GM12878 (cell line): ENCODE results near the gene APOM. TPM values are rescaled to one million over a fixed set of nuclear protein-coding genes. Genes with fewer than 3 reads are reported as not detected.

Experiments
- ATAC-seq: fragments of 200-7000 bp; cut with Tn5 transposase; 3 replicates; pipeline ENCODE4 v1.9.1; 2020; ENCODE audit warnings: mild to moderate bottlenecking, moderate library complexity
- BruUV-seq: library from RNA; stranded (reverse); fragments of 400-500 nt; replicated peaks from 2 replicates; lab custom pipeline; 2021; lab: Mats Ljungman, UMichigan
- CTCF ChIA-PET: fragments of 300-600 bp; sonication (Branson Sonifier 250); formaldehyde crosslinking; extraction: SDS; loops from one replicate; lab custom pipeline; 2021; ENCODE audit warnings: inconsistent platforms; lab: Yijun Ruan, JAX
- POLR2A ChIA-PET: fragments of 350-600 bp; formaldehyde crosslinking; extraction: SDS; loops from one replicate; lab custom pipeline; 2021; ENCODE audit warnings: inconsistent platforms; lab: Charles Lee
- RAD21 ChIA-PET: fragments of 300-600 bp; sonication (Branson Sonifier 250); formaldehyde crosslinking; loops from one replicate; lab custom pipeline; 2023; ENCODE audit warnings: antibody characterized with exemption; ENCODE audit not compliant: unreplicated experiment; lab: Charles Lee
- SMC1A ChIA-PET: fragments of 300-600 bp; sonication (Branson Sonifier 250); formaldehyde crosslinking; loops from one replicate; lab custom pipeline; 2023; ENCODE audit not compliant: unreplicated experiment, uncharacterized antibody; lab: Charles Lee
- DNase-seq: peaks from one replicate; pipeline ENCODE4 v3.0.0-alpha.2; 2011; ENCODE audit warnings: low read depth, low spot score
- FAIRE-seq: peaks from 3 replicates; lab custom pipeline; 2011; peaks lifted over from hg19 to GRCh38; lab: Jason Lieb, UNC
- H2AFZ ChIP-seq: 2 replicates; pipeline ENCODE4 v1.6.0; 2011; ENCODE audit warnings: low read depth, low read length, control low read depth; ENCODE audit not compliant: control insufficient read depth
- H3K27ac ChIP-seq: 2 replicates; pipeline ENCODE4 v1.5.1; 2011; ENCODE audit warnings: control low read depth; ENCODE audit not compliant: control insufficient read depth, insufficient read depth
- H3K27me3 ChIP-seq, 2 experiments: replicated peaks in 1 of 2; 2 replicates each; pipeline versions ENCODE4 v1.6.0 to v1.6.1; 2011; ENCODE audit warnings: low read length in 1 of 2; ENCODE audit not compliant: control insufficient read depth in 2 of 2, insufficient read depth in 2 of 2
- H3K36me3 ChIP-seq, 2 experiments: 2 replicates each; pipeline ENCODE4 v1.5.1; 2011; ENCODE audit warnings: low read length in 1 of 2; ENCODE audit not compliant: control insufficient read depth in 2 of 2, insufficient read depth in 2 of 2
- H3K4me1 ChIP-seq: 2 replicates; pipeline ENCODE4 v1.6.1; 2011; ENCODE audit warnings: mild to moderate bottlenecking, low read length, moderate library complexity, mixed read lengths; ENCODE audit not compliant: control insufficient read depth, insufficient read depth
- H3K4me2 ChIP-seq: 2 replicates; pipeline ENCODE4 v1.6.0; 2011; ENCODE audit warnings: control low read depth; ENCODE audit not compliant: control insufficient read depth, insufficient read depth
- H3K4me3 ChIP-seq: fragments of 200-600 bp; sonication (generic); 2 replicates; pipeline ENCODE4 v1.5.1; 2016
- H3K79me2 ChIP-seq: 2 replicates; pipeline ENCODE4 v1.6.0; 2011; ENCODE audit warnings: low read length; ENCODE audit not compliant: control insufficient read depth, insufficient read depth
- H3K9ac ChIP-seq: 2 replicates; pipeline ENCODE4 v1.8.0; 2011; ENCODE audit warnings: low read length, control low read depth, mixed read lengths; ENCODE audit not compliant: control insufficient read depth, insufficient read depth
- H3K9me3 ChIP-seq: replicated peaks from 3 replicates; pipeline ENCODE4 v1.5.1; 2011; ENCODE audit warnings: mild to moderate bottlenecking, low read length; ENCODE audit not compliant: control insufficient read depth, insufficient read depth
- H4K20me1 ChIP-seq: 2 replicates; pipeline ENCODE4 v1.6.0; 2011; ENCODE audit not compliant: control insufficient read depth, insufficient read depth
- CREM ChIP-seq: IDR thresholded peaks from 2 replicates; pipeline ENCODE4 v1.6.1; 2014; ENCODE audit warnings: antibody characterized with exemption, low read depth
- MTA2 ChIP-seq: fragments of 450-650 bp; IDR thresholded peaks from 2 replicates; pipeline ENCODE4 v1.6.1; 2016; ENCODE audit warnings: low read depth, mild to moderate bottlenecking, moderate library complexity
- POLR2A ChIP-seq: IDR thresholded peaks from 2 replicates; pipeline ENCODE4 v1.6.1; 2011; ENCODE audit warnings: low read depth, mild to moderate bottlenecking, low read length
- RBBP5 ChIP-seq: fragments of 200-600 bp; sonication (generic); conservative IDR thresholded peaks from 2 replicates; pipeline ENCODE4 v1.6.1; 2016
- RFX5 ChIP-seq: IDR thresholded peaks from 2 replicates; pipeline ENCODE4 v1.6.1; 2011; ENCODE audit warnings: low read depth, low read length, improper control_type of control experiment
- SKIL ChIP-seq: fragments of 450-650 bp; IDR thresholded peaks from 2 replicates; pipeline ENCODE4 v1.6.1; 2017; ENCODE audit warnings: mild to moderate bottlenecking, low read depth, inconsistent platforms; ENCODE audit not compliant: poor library complexity, severe bottlenecking
- ZBTB4 ChIP-seq: fragments of 450-650 bp; formaldehyde crosslinking; IDR thresholded peaks from 2 replicates; pipeline ENCODE4 v1.4.0; 2022; ENCODE audit warnings: mild to moderate bottlenecking, moderate library complexity
- WGBS: methylation state at CpG from one replicate; pipeline ENCODE4 v1.1.6; 2016; ENCODE audit warnings: low lambda C conversion rate; ENCODE audit not compliant: insufficient replicate concordance, insufficient coverage; ENCODE audit errors: missing lambda C conversion rate; 5-methylcytosine and 5-hydroxymethylcytosine counted together
- in situ Hi-C: fragments of 300-500 bp; cut with MboI; formaldehyde crosslinking; loops from 9 replicates; pipeline ENCODE4 v1.14.3; 2018; ENCODE audit warnings: mixed read lengths
- intact Hi-C: fragments of 100-400 bp; cut with micrococcal nuclease; formaldehyde crosslinking; loops from one replicate; pipeline ENCODE4 v1.14.2; 2022; ENCODE audit not compliant: unreplicated experiment
- polyA plus RNA-seq, 11 experiments: library from polyadenylated mRNA; depleted of rRNA in 4 of 11; unstranded in 6 of 11; stranded (reverse) in 5 of 11; fragments of >200 nt; fragmentation: Nextera tagmentation in 4 of 11; fragmentation: Illumina TruSeq in 1 of 11; extraction: Ambion mirVana in 4 of 11; extraction: Trizol in 1 of 11; gene quantifications; 1 replicate in 1 of 11; 2 replicates in 10 of 11; pipeline versions ENCODE4 v1.2.1 to v1.2.3, GENCODE V29; 2011 to 2016; ENCODE audit warnings: inconsistent platforms in 2 of 11, missing spikeins in 2 of 11, low read depth in 1 of 11
- total RNA-seq, 4 experiments: library from RNA; depleted of rRNA in 3 of 4; stranded (reverse); fragments of >200 nt in 3 of 4; fragmentation: Illumina TruSeq in 1 of 4; extraction: Trizol in 1 of 4; gene quantifications; 2 replicates each; pipeline versions ENCODE4 v1.2.1 to v1.2.3, GENCODE V29; 2013 to 2021
- TF ChIP-seq, protein P1 (sequence below): fragments of 450-650 bp; IDR thresholded peaks from 2 replicates; pipeline ENCODE4 v1.6.1; 2017; ENCODE audit warnings: low read depth, mild to moderate bottlenecking, moderate library complexity
- TF ChIP-seq, protein P2 (sequence below): fragments of 450-650 bp; IDR thresholded peaks from 2 replicates; pipeline ENCODE4 v1.6.1; 2018; ENCODE audit warnings: borderline replicate concordance, mild to moderate bottlenecking; ENCODE audit not compliant: partially characterized antibody

Gene APOM
- total and polyA plus RNA-seq, 10 of the 15 experiments (the other 5 are each of a cell fraction or from before 2014, with no cell fraction given): 4.0 to 14.1 (median 7.1) TPM

DNA sequence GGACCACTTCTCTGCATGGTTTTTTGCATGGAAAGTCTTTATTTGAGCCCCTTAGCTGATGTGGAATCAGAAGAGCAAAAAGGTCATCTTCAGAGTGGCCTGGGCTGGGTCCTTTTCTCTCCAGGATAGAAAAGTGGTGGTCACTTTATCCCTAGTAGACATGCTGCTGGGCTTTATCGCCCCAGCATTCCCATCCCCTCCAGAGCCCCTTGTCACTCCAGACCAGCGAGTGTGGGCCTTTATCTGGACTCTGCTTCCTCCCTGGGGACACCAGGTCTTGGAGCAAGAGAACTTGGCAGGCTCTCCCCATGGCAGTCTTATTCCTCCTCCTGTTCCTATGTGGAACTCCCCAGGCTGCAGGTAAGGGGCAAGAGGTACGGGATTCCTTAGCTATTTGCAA, 50.9 kb downstream of the APOM start, which contains the start of gene LY6G6F:
Gene LY6G6F (plus strand): TSS at position 268 of the 400 bp plus-strand sequence. CDS start 41 bp downstream, at position 309.
- ATAC-seq: no peak
- Histone ChIP-seq H3K27ac (no peak within 1 kb of the TSS), H3K4me2 (no peak within 1 kb of the TSS), H3K27me3 (no peaks in the 10 kb centered on the region; a peak in 1 of 4 replicates), H3K79me2 (peaks cover 11% of the 10 kb centered on the region), H3K9ac (no peak within 1 kb of the TSS), H3K4me1 (peaks cover 5% of the 10 kb centered on the region; the same call in 1 of the 2 replicates), H2AFZ (no peak within 1 kb of the TSS), H4K20me1 (no peaks in the 10 kb centered on the region), H3K36me3 (no peaks in the 10 kb centered on the region), H3K4me3 (no peak within 1 kb of the TSS), H3K9me3 (no peaks in the 10 kb centered on the region)
- ChIA-PET RAD21 (interaction anchor here (0.6 kb wide), 1 partner anchor 223 kb away, joined by 3 read pairs; no protein-coding TSS in a partner anchor), POLR2A (interaction anchor here (0.5 to 1.2 kb wide), 2 partner anchors 25 to 87 kb away, joined by 3 read pairs; no protein-coding TSS in a partner anchor), SMC1A (interaction anchor here (0.6 to 0.7 kb wide), 2 partner anchors 13 to 18 kb away, joined by 3 read pairs; no protein-coding TSS in a partner anchor), CTCF (interaction anchor here (0.9 to 1.1 kb wide), 2 partner anchors 13 to 63 kb away, joined by 3 to 5 read pairs; no protein-coding TSS in a partner anchor)
- whole genome bisulfite sequencing: 45% methylated on average over 3 of the region's 3 CpGs
- TF ChIP-seq SKIL (no peak), POLR2A (no peak), MTA2 (no peak), CREM (no peak), RBBP5 (no peak), RFX5 (no peak), ZBTB4 (no peak)
- TF ChIP-seq, protein P1, sequence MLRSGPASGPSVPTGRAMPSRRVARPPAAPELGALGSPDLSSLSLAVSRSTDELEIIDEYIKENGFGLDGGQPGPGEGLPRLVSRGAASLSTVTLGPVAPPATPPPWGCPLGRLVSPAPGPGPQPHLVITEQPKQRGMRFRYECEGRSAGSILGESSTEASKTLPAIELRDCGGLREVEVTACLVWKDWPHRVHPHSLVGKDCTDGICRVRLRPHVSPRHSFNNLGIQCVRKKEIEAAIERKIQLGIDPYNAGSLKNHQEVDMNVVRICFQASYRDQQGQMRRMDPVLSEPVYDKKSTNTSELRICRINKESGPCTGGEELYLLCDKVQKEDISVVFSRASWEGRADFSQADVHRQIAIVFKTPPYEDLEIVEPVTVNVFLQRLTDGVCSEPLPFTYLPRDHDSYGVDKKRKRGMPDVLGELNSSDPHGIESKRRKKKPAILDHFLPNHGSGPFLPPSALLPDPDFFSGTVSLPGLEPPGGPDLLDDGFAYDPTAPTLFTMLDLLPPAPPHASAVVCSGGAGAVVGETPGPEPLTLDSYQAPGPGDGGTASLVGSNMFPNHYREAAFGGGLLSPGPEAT: no peak
- TF ChIP-seq, protein P2, sequence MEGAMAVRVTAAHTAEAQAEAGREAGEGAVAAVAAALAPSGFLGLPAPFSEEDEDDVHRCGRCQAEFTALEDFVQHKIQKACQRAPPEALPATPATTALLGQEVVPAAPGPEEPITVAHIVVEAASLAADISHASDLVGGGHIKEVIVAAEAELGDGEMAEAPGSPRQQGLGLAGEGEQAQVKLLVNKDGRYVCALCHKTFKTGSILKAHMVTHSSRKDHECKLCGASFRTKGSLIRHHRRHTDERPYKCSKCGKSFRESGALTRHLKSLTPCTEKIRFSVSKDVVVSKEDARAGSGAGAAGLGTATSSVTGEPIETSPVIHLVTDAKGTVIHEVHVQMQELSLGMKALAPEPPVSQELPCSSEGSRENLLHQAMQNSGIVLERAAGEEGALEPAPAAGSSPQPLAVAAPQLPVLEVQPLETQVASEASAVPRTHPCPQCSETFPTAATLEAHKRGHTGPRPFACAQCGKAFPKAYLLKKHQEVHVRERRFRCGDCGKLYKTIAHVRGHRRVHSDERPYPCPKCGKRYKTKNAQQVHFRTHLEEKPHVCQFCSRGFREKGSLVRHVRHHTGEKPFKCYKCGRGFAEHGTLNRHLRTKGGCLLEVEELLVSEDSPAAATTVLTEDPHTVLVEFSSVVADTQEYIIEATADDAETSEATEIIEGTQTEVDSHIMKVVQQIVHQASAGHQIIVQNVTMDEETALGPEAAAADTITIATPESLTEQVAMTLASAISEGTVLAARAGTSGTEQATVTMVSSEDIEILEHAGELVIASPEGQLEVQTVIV: no peak
- no peak for DNase-seq
- intact Hi-C loops (no loop called here), in situ Hi-C loops (no loop called here)
- no peak for FAIRE-seq
- no TSS peak for BruUV-seq
